Psoas muscle (tissue), 8 donors: ENCODE measurements around the gene KANK2. TPM values are rescaled to one million over a fixed set of nuclear protein-coding genes. Genes with fewer than 3 reads are reported as not detected.
"Not testable (repeated sequence)": the region's sequence is repeated elsewhere in the genome, so short reads cannot be mapped to it uniquely, and the experiment has no call there.

Source experiments
- ATAC-seq, 4 donors: fragments of 200-7000 bp; cut with Tn5 transposase; one replicate each; pipeline ENCODE4 v1.9.1; 2020; ENCODE audit warnings: moderate library complexity in 3 of 4, mild to moderate bottlenecking in 2 of 4
- DNase-seq, 2 donors: peaks; one replicate each; pipeline ENCODE4 v3.0.0-alpha.2; 2020
- H3K27ac ChIP-seq: fragments of 200-600 bp; one replicate; pipeline ENCODE4 v1.8.0; 2022
- H3K27me3 ChIP-seq, 3 donors: fragments of 200-600 bp in 1 of 3; one replicate each; pipeline versions ENCODE4 v1.6.1 to v1.8.0; 2013 to 2022; ENCODE audit warnings: low read length in 2 of 3, mild to moderate bottlenecking in 2 of 3, moderate library complexity in 1 of 3; ENCODE audit not compliant: insufficient read depth in 3 of 3
- H3K36me3 ChIP-seq, 2 donors: fragments of 200-600 bp in 1 of 2; one replicate each; pipeline versions ENCODE4 v1.6.1 to v1.8.0; 2013 to 2022; ENCODE audit warnings: low read depth in 1 of 2, mild to moderate bottlenecking in 1 of 2, moderate library complexity in 1 of 2; ENCODE audit not compliant: insufficient read depth in 1 of 2
- H3K4me1 ChIP-seq: fragments of 200-600 bp; one replicate; pipeline ENCODE4 v1.8.0; 2022
- H3K4me3 ChIP-seq: fragments of 200-600 bp; one replicate; pipeline ENCODE4 v1.8.0; 2022; ENCODE audit warnings: mild to moderate bottlenecking
- H3K9me3 ChIP-seq: fragments of 200-600 bp; one replicate; pipeline ENCODE4 v1.8.0; 2022
- CTCF ChIP-seq: fragments of 200-600 bp; IDR thresholded peaks from one replicate; pipeline ENCODE4 v1.8.0; 2022; ENCODE audit warnings: antibody characterized with exemption
- WGBS, 3 donors: extraction: QIAGEN DNeasy Blood & Tissue Kit; methylation state at CpG; one replicate each; pipeline versions ENCODE4 v1.1.6 to v1.1.7; 2013; 5-methylcytosine and 5-hydroxymethylcytosine counted together
- intact Hi-C, 2 donors: fragments of 100-400 bp; cut with DNase I; formaldehyde crosslinking; loops; one replicate each; pipeline versions ENCODE4 v1.11.0 to v1.14.2; 2022
- polyA plus RNA-seq, 3 donors: library from polyadenylated mRNA; stranded (reverse); fragments of 200-250 nt; gene quantifications; one replicate each; pipeline ENCODE4 v1.2.3, GENCODE V29; 2013
- total RNA-seq, 4 donors: library from RNA; stranded (reverse); fragmentation: NEBNext Ultra II Directional in 2 of 4; extraction: Animal tissue kit (Norgen Biotek cat#: 25700) in 2 of 4; gene quantifications; one replicate each; pipeline versions ENCODE4 v1.2.1 to v1.2.4, GENCODE V29; 2021 to 2023
- donor health status: healthy with polysubstance abuse.
- donor health status: DM: no; HTN: no; CAD: no; lungs with moderate emphysema.
- donor health status: Bipolar disorder and iron deficiency.
- donor health status: healthy.
- donor health status: DM: yes; HTN: yes; CAD: no.
- donor health status: DM: no; HTN: no; CAD: no.
- donor health status: DM: no; HTN: no; CAD: no.
- donor health status: DM: yes; HTN: yes; CAD: no.

Gene KANK2
- total and polyA plus RNA-seq, 7 donors, result 23.7 to 103 (median 44.0) TPM

- ATAC-seq, result peak in 1 of 4 donors; percentile 42
- peaks cover 13% of the 10 kb centered on the region for H3K4me1 ChIP-seq
- H3K4me3 ChIP-seq, result no peak overlapping the region
- 39 to 62% (median 45%) methylated on average over 8 of the region's 8 CpGs for WGBS, 3 donors
- intact Hi-C loops, result no loop called here
- TF ChIP-seq CTCF, result no peak
- no peak for DNase-seq
- H3K36me3 ChIP-seq, result peaks cover 0 to 52% of the 10 kb centered on the region in 2 donors
- no peaks in the 10 kb centered on the region for H3K9me3 ChIP-seq
- H3K27ac ChIP-seq, result peak overlapping the region; percentile 34
- H3K27me3 ChIP-seq, result no peaks in the 10 kb centered on the region
These were observed 17.0 kb downstream of the KANK2 start for GRCh38 chr19:11180346-11180745.

GRCh38 chr19:11179716-11180297, 17.5 kb downstream of the KANK2 start:
- peaks cover 0 to 51% of the 10 kb centered on the region in 2 donors for H3K36me3 ChIP-seq
- H3K4me3 ChIP-seq, result no peak overlapping the region
- no peaks in the 10 kb centered on the region for H3K27me3 ChIP-seq
- intact Hi-C loops, result no loop called here
- H3K9me3 ChIP-seq, result no peaks in the 10 kb centered on the region
- peaks cover 13% of the 10 kb centered on the region for H3K4me1 ChIP-seq
- TF ChIP-seq CTCF, result no peak
- no peak overlapping the region for H3K27ac ChIP-seq
- no peak for DNase-seq
- ATAC-seq, result no peak
- 60 to 65% (median 64%) methylated on average over 11 of the region's 11 CpGs for WGBS, 3 donors

GRCh38 chr19:11179145-11179465, 18.2 kb downstream of the KANK2 start:
- H3K9me3 ChIP-seq, H3K4me3 ChIP-seq, H3K27me3 ChIP-seq, ATAC-seq, DNase-seq, intact Hi-C loops, H3K27ac ChIP-seq: not testable (repeated sequence)
- 65 to 74% (median 67%) methylated on average over 9 of the region's 9 CpGs for WGBS, 3 donors
- H3K4me1 ChIP-seq, result peaks cover 13% of the 10 kb centered on the region
- peaks cover 0 to 53% of the 10 kb centered on the region in 2 donors for H3K36me3 ChIP-seq

- ATAC-seq (no peak), DNase-seq (no peak)
- Histone ChIP-seq H3K9me3 (no peaks in the 10 kb centered on the region), H3K36me3 (peaks cover 0 to 61% of the 10 kb centered on the region in 2 donors), H3K27ac (no peak overlapping the region), H3K4me1 (peaks cover 13% of the 10 kb centered on the region), H3K27me3 (no peaks in the 10 kb centered on the region), H3K4me3 (no peak overlapping the region)
- WGBS, 3 donors, result 93 to 94% (median 93%) methylated on average over 9 of the region's 9 CpGs
- no peak for TF ChIP-seq CTCF
- intact Hi-C loops, result no loop called here
These were observed 19.8 kb downstream of the KANK2 start for GRCh38 chr19:11177592-11177991.

- Histone ChIP-seq H3K4me1 (peaks cover 13% of the 10 kb centered on the region), H3K4me3 (no peak overlapping the region), H3K36me3 (peaks cover 0 to 68% of the 10 kb centered on the region in 2 donors), H3K27me3 (no peaks in the 10 kb centered on the region), H3K27ac (no peak overlapping the region), H3K9me3 (no peaks in the 10 kb centered on the region)
- intact Hi-C loops, result no loop called here
- WGBS, 3 donors, result 92 to 96% (median 94%) methylated on average over 18 of the region's 18 CpGs
- ATAC-seq, result no peak
- no peak for DNase-seq
- TF ChIP-seq CTCF, result no peak
These were observed 20.7 kb downstream of the KANK2 start for GRCh38 chr19:11176466-11177193.
